GM18951 (cell line): ENCODE results near the gene NECTIN2.
"Not testable (repeated sequence)": the region's sequence is repeated elsewhere in the genome, so short reads cannot be mapped to it uniquely, and the experiment has no call there.

Experiments used
- POLR2A ChIP-seq: IDR thresholded peaks from 4 replicates; pipeline ENCODE4 v1.6.1; 2011; ENCODE audit warnings: mild to moderate bottlenecking; ENCODE audit not compliant: insufficient read length, insufficient read depth; ENCODE audit errors: extremely low read depth
- in situ Hi-C: fragments of 300-500 bp; cut with MboI; formaldehyde crosslinking; loops from one replicate; pipeline ENCODE4 v1.12.0; 2022; ENCODE audit warnings: low sequenced_read_pairs, mixed read lengths, inconsistent platforms; ENCODE audit not compliant: unreplicated experiment

NECTIN2 gene

DNA sequence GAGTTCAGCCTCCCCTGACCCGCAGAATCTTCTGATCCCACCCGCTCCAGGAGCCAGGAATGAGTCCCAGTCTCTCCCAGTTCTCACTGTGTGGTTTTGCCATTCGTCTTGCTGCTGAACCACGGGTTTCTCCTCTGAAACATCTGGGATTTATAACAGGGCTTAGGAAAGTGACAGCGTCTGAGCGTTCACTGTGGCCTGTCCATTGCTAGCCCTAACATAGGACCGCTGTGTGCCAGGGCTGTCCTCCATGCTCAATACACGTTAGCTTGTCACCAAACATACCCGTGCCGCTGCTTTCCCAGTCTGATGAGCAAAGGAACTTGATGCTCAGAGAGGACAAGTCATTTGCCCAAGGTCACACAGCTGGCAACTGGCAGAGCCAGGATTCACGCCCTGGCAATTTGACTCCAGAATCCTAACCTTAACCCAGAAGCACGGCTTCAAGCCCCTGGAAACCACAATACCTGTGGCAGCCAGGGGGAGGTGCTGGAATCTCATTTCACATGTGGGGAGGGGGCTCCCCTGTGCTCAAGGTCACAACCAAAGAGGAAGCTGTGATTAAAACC, 58.4 kb downstream of the NECTIN2 start:
- in situ Hi-C loops: no loop called here
- no peak for TF ChIP-seq POLR2A

DNA sequence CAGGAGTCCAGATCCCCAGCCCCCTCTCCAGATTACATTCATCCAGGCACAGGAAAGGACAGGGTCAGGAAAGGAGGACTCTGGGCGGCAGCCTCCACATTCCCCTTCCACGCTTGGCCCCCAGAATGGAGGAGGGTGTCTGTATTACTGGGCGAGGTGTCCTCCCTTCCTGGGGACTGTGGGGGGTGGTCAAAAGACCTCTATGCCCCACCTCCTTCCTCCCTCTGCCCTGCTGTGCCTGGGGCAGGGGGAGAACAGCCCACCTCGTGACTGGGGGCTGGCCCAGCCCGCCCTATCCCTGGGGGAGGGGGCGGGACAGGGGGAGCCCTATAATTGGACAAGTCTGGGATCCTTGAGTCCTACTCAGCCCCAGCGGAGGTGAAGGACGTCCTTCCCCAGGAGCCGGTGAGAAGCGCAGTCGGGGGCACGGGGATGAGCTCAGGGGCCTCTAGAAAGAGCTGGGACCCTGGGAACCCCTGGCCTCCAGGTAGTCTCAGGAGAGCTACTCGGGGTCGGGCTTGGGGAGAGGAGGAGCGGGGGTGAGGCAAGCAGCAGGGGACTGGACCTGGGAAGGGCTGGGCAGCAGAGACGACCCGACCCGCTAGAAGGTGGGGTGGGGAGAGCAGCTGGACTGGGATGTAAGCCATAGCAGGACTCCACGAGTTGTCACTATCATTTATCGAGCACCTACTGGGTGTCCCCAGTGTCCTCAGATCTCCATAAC, 59.5 kb downstream of the NECTIN2 start, which contains the start of gene APOE:
Gene APOE (plus strand): TSS at position 360 of the 724 bp plus-strand sequence. CDS start 829 bp downstream, outside the sequence.
- TF ChIP-seq POLR2A: no peak
- in situ Hi-C loops: no loop called here

DNA sequence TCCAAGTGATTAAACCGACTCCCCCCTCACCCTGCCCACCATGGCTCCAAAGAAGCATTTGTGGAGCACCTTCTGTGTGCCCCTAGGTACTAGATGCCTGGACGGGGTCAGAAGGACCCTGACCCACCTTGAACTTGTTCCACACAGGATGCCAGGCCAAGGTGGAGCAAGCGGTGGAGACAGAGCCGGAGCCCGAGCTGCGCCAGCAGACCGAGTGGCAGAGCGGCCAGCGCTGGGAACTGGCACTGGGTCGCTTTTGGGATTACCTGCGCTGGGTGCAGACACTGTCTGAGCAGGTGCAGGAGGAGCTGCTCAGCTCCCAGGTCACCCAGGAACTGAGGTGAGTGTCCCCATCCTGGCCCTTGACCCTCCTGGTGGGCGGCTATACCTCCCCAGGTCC, 61.5 kb downstream of the NECTIN2 start:
- in situ Hi-C loops: no loop called here
- TF ChIP-seq POLR2A: no peak

DNA sequence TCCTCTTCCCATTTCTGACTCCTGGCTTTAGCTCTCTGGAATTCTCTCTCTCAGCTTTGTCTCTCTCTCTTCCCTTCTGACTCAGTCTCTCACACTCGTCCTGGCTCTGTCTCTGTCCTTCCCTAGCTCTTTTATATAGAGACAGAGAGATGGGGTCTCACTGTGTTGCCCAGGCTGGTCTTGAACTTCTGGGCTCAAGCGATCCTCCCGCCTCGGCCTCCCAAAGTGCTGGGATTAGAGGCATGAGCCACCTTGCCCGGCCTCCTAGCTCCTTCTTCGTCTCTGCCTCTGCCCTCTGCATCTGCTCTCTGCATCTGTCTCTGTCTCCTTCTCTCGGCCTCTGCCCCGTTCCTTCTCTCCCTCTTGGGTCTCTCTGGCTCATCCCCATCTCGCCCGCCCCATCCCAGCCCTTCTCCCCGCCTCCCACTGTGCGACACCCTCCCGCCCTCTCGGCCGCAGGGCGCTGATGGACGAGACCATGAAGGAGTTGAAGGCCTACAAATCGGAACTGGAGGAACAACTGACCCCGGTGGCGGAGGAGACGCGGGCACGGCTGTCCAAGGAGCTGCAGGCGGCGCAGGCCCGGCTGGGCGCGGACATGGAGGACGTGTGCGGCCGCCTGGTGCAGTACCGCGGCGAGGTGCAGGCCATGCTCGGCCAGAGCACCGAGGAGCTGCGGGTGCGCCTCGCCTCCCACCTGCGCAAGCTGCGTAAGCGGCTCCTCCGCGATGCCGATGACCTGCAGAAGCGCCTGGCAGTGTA, 62.2 kb downstream of the NECTIN2 start:
- in situ Hi-C loops: no loop called here
- TF ChIP-seq POLR2A: no peak

DNA sequence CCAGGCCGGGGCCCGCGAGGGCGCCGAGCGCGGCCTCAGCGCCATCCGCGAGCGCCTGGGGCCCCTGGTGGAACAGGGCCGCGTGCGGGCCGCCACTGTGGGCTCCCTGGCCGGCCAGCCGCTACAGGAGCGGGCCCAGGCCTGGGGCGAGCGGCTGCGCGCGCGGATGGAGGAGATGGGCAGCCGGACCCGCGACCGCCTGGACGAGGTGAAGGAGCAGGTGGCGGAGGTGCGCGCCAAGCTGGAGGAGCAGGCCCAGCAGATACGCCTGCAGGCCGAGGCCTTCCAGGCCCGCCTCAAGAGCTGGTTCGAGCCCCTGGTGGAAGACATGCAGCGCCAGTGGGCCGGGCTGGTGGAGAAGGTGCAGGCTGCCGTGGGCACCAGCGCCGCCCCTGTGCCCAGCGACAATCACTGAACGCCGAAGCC, 62.8 kb downstream of the NECTIN2 start:
- no peak for TF ChIP-seq POLR2A
- in situ Hi-C loops: no loop called here

DNA sequence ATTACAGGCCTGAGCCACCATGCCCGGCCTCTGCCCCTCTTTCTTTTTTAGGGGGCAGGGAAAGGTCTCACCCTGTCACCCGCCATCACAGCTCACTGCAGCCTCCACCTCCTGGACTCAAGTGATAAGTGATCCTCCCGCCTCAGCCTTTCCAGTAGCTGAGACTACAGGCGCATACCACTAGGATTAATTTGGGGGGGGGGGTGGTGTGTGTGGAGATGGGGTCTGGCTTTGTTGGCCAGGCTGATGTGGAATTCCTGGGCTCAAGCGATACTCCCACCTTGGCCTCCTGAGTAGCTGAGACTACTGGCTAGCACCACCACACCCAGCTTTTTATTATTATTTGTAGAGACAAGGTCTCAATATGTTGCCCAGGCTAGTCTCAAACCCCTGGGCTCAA, 63.7 kb downstream of the NECTIN2 start:
- in situ Hi-C loops: no loop called here
- TF ChIP-seq POLR2A: no peak

DNA sequence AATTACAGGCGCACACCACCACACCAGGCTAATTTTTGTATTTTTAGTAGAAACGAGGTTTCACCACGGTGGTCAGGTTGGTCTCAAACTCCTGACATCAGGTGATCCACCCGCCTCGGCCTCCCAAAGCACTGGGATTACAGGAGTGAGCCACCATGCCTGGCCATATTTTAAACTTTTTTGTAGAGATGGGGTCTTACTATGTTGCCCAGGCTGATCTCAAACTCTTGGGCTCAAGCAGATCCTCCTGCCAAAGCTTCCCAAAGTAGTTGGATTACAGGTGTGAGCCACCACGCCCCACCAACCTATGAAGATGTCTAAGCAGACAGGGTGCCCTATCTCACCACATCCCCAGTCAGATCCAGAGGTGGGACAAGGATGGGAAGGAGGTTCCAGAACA, 65.8 kb downstream of the NECTIN2 start:
- in situ Hi-C loops: not testable (repeated sequence)

DNA sequence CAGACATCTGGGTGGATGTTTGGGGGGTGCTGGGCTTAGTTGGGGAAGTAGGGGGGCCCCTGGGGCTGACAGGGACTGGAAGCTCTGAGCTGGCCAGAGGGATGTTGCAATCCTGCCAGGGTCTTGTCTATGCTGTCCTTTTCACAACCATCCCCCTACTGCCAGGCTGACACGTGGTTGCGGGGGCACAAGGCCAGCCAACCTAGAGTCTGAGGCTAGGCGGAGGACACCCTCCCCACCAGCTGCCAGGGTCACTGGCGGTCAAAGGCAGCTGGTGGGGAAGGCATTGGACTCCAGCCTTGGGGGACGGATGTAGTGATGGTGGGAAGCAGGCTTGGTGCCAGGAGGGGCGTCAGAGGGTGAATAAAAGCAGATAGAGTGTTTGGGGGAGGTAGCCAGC, 66.8 kb downstream of the NECTIN2 start:
- TF ChIP-seq POLR2A: no peak
- in situ Hi-C loops: no loop called here

DNA sequence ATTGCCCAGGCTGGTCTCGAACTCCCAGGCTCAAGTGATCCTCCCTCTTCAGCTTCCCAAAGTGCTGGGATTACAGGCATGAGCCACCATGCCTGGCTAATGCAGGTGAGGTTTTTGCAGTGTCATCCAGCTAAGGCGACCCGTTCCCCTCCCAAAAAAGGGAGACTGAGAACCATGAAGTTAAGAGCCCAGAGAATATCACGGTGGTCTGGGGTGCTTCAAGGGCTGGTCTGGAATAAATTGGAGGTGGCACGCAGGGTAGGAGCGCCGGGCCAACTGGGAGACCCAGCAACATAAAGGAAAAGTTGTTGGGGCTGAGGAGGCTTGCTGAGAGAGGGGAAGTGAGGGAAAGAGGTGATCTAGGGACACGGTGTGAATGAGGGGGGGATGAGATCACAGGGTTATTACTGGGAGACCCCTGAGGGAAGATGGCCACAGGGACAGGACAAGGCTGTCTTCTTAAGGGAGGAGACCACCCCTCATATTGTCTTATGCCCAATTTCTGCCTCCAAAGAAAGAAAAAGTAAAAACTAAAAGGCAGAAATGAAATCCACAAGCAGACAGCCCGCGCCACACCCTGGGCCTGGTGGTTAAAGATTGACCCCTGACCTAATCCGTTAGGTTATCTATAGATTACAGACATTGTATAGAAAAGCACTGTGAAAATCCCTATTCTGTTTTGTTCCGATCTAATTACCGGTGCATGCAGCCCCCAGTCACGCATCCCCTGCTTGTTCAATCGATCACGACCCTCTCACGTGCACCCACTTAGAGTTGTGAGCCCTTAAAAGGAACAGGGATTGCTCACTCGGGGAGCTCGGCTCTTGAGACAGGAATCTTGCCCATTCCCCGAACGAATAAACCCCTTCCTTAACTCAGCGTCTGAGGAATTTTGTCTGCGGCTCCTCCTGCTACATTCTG, 67.7 kb downstream of the NECTIN2 start:
- in situ Hi-C loops: not testable (repeated sequence)

DNA sequence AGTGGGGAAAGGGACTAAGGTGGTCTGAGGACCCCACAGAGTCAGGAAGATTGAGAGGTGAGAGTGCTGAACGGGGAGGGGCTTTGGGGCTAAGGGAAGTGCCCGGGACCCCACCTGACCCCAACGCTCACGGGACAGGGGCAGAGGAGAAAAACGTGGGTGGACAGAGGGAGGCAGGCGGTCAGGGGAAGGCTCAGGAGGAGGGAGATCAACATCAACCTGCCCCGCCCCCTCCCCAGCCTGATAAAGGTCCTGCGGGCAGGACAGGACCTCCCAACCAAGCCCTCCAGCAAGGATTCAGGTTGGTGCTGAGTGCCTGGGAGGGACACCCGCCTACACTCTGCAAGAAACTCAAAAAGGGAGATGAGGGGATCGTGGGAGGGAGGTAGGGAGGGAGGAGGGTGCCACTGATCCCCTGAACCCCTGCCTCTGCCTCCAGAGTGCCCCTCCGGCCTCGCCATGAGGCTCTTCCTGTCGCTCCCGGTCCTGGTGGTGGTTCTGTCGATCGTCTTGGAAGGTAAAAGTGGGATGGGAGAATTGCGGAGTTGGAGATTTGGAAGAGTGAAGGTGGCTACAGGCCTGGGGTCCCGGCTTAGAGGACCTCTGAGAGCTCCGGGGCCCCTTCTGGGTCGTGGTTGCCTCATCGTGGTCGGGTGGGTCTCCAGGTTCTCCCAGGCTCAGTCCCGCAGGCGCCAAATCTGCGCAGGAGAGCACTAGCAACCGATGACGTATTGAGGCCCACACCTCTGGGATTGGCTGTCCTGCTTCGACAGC, 68.5 kb downstream of the NECTIN2 start, which contains the start of gene APOC1:
Gene APOC1 (plus strand): TSS at position 176 of the 774 bp plus-strand sequence. CDS start 284 bp downstream, at position 460.
- in situ Hi-C loops: not testable (repeated sequence)

DNA sequence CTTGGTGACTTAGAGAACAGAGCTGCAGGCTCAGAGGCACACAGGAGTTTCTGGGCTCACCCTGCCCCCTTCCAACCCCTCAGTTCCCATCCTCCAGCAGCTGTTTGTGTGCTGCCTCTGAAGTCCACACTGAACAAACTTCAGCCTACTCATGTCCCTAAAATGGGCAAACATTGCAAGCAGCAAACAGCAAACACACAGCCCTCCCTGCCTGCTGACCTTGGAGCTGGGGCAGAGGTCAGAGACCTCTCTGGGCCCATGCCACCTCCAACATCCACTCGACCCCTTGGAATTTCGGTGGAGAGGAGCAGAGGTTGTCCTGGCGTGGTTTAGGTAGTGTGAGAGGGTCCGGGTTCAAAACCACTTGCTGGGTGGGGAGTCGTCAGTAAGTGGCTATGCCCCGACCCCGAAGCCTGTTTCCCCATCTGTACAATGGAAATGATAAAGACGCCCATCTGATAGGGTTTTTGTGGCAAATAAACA, 78.2 kb downstream of the NECTIN2 start:
- in situ Hi-C loops: no loop called here
- TF ChIP-seq POLR2A: no peak
